GM12878 (cell line): ENCODE measurements around the gene CPS1. TPM values are rescaled to one million over a fixed set of nuclear protein-coding genes. Genes with fewer than 3 reads are reported as not detected.

Experiments used
- ATAC-seq: fragments of 200-7000 bp; cut with Tn5 transposase; 3 replicates; pipeline ENCODE4 v1.9.1; 2020; ENCODE audit warnings: mild to moderate bottlenecking, moderate library complexity
- BruUV-seq: library from RNA; stranded (reverse); fragments of 400-500 nt; replicated peaks from 2 replicates; lab custom pipeline; 2021; lab: Mats Ljungman, UMichigan
- CTCF ChIA-PET: fragments of 300-600 bp; sonication (Branson Sonifier 250); formaldehyde crosslinking; extraction: SDS; loops from one replicate; lab custom pipeline; 2021; ENCODE audit warnings: inconsistent platforms; lab: Yijun Ruan, JAX
- POLR2A ChIA-PET: fragments of 350-600 bp; formaldehyde crosslinking; extraction: SDS; loops from one replicate; lab custom pipeline; 2021; ENCODE audit warnings: inconsistent platforms; lab: Charles Lee
- RAD21 ChIA-PET: fragments of 300-600 bp; sonication (Branson Sonifier 250); formaldehyde crosslinking; loops from one replicate; lab custom pipeline; 2023; ENCODE audit warnings: antibody characterized with exemption; ENCODE audit not compliant: unreplicated experiment; lab: Charles Lee
- SMC1A ChIA-PET: fragments of 300-600 bp; sonication (Branson Sonifier 250); formaldehyde crosslinking; loops from one replicate; lab custom pipeline; 2023; ENCODE audit not compliant: unreplicated experiment, uncharacterized antibody; lab: Charles Lee
- DNase-seq: peaks from one replicate; pipeline ENCODE4 v3.0.0-alpha.2; 2011; ENCODE audit warnings: low read depth, low spot score
- FAIRE-seq: peaks from 3 replicates; lab custom pipeline; 2011; peaks lifted over from hg19 to GRCh38; lab: Jason Lieb, UNC
- H2AFZ ChIP-seq: 2 replicates; pipeline ENCODE4 v1.6.0; 2011; ENCODE audit warnings: low read depth, low read length, control low read depth; ENCODE audit not compliant: control insufficient read depth
- H3K27ac ChIP-seq: 2 replicates; pipeline ENCODE4 v1.5.1; 2011; ENCODE audit warnings: control low read depth; ENCODE audit not compliant: control insufficient read depth, insufficient read depth
- H3K27me3 ChIP-seq, 2 experiments: replicated peaks in 1 of 2; 2 replicates each; pipeline versions ENCODE4 v1.6.0 to v1.6.1; 2011; ENCODE audit warnings: low read length in 1 of 2; ENCODE audit not compliant: control insufficient read depth in 2 of 2, insufficient read depth in 2 of 2
- H3K36me3 ChIP-seq, 2 experiments: 2 replicates each; pipeline ENCODE4 v1.5.1; 2011; ENCODE audit warnings: low read length in 1 of 2; ENCODE audit not compliant: control insufficient read depth in 2 of 2, insufficient read depth in 2 of 2
- H3K4me1 ChIP-seq: 2 replicates; pipeline ENCODE4 v1.6.1; 2011; ENCODE audit warnings: mild to moderate bottlenecking, low read length, moderate library complexity, mixed read lengths; ENCODE audit not compliant: control insufficient read depth, insufficient read depth
- H3K4me2 ChIP-seq: 2 replicates; pipeline ENCODE4 v1.6.0; 2011; ENCODE audit warnings: control low read depth; ENCODE audit not compliant: control insufficient read depth, insufficient read depth
- H3K4me3 ChIP-seq: fragments of 200-600 bp; sonication (generic); 2 replicates; pipeline ENCODE4 v1.5.1; 2016
- H3K79me2 ChIP-seq: 2 replicates; pipeline ENCODE4 v1.6.0; 2011; ENCODE audit warnings: low read length; ENCODE audit not compliant: control insufficient read depth, insufficient read depth
- H3K9ac ChIP-seq: 2 replicates; pipeline ENCODE4 v1.8.0; 2011; ENCODE audit warnings: low read length, control low read depth, mixed read lengths; ENCODE audit not compliant: control insufficient read depth, insufficient read depth
- H3K9me3 ChIP-seq: replicated peaks from 3 replicates; pipeline ENCODE4 v1.5.1; 2011; ENCODE audit warnings: mild to moderate bottlenecking, low read length; ENCODE audit not compliant: control insufficient read depth, insufficient read depth
- H4K20me1 ChIP-seq: 2 replicates; pipeline ENCODE4 v1.6.0; 2011; ENCODE audit not compliant: control insufficient read depth, insufficient read depth
- E2F4 ChIP-seq: IDR thresholded peaks from 2 replicates; pipeline ENCODE4 v1.6.1; 2012; ENCODE audit warnings: low read depth, low read length, improper control_type of control experiment
- NFYA ChIP-seq: IDR thresholded peaks from 2 replicates; pipeline ENCODE4 v1.6.1; 2011; ENCODE audit warnings: low read depth, mild to moderate bottlenecking, low read length, improper control_type of control experiment, borderline replicate concordance
- SMAD5 ChIP-seq: IDR thresholded peaks from 2 replicates; pipeline ENCODE4 v1.6.1; 2016; ENCODE audit warnings: antibody characterized with exemption, low read depth
- SP1 ChIP-seq: IDR thresholded peaks from one replicate; pipeline ENCODE4 v1.6.1; 2011; ENCODE audit warnings: low read depth, low read length
- ZBED1 ChIP-seq: IDR thresholded peaks from 2 replicates; pipeline ENCODE4 v1.6.1; 2016; ENCODE audit warnings: borderline replicate concordance
- ZBTB4 ChIP-seq: fragments of 450-650 bp; formaldehyde crosslinking; IDR thresholded peaks from 2 replicates; pipeline ENCODE4 v1.4.0; 2022; ENCODE audit warnings: mild to moderate bottlenecking, moderate library complexity
- ZNF384 ChIP-seq: IDR thresholded peaks from 2 replicates; pipeline ENCODE4 v1.6.1; 2012; ENCODE audit warnings: low read depth, mild to moderate bottlenecking, low read length, improper control_type of control experiment, borderline replicate concordance
- WGBS: methylation state at CpG from one replicate; pipeline ENCODE4 v1.1.6; 2016; ENCODE audit warnings: low lambda C conversion rate; ENCODE audit not compliant: insufficient replicate concordance, insufficient coverage; ENCODE audit errors: missing lambda C conversion rate; 5-methylcytosine and 5-hydroxymethylcytosine counted together
- in situ Hi-C: fragments of 300-500 bp; cut with MboI; formaldehyde crosslinking; loops from 9 replicates; pipeline ENCODE4 v1.14.3; 2018; ENCODE audit warnings: mixed read lengths
- intact Hi-C: fragments of 100-400 bp; cut with micrococcal nuclease; formaldehyde crosslinking; loops from one replicate; pipeline ENCODE4 v1.14.2; 2022; ENCODE audit not compliant: unreplicated experiment
- polyA plus RNA-seq, 11 experiments: library from polyadenylated mRNA; depleted of rRNA in 4 of 11; unstranded in 6 of 11; stranded (reverse) in 5 of 11; fragments of >200 nt; fragmentation: Nextera tagmentation in 4 of 11; fragmentation: Illumina TruSeq in 1 of 11; extraction: Ambion mirVana in 4 of 11; extraction: Trizol in 1 of 11; gene quantifications; 1 replicate in 1 of 11; 2 replicates in 10 of 11; pipeline versions ENCODE4 v1.2.1 to v1.2.3, GENCODE V29; 2011 to 2016; ENCODE audit warnings: inconsistent platforms in 2 of 11, missing spikeins in 2 of 11, low read depth in 1 of 11
- total RNA-seq, 4 experiments: library from RNA; depleted of rRNA in 3 of 4; stranded (reverse); fragments of >200 nt in 3 of 4; fragmentation: Illumina TruSeq in 1 of 4; extraction: Trizol in 1 of 4; gene quantifications; 2 replicates each; pipeline versions ENCODE4 v1.2.1 to v1.2.3, GENCODE V29; 2013 to 2021
- TF ChIP-seq, protein P1 (sequence below): fragments of 450-650 bp; IDR thresholded peaks from 2 replicates; pipeline ENCODE4 v1.6.1; 2017; ENCODE audit warnings: mild to moderate bottlenecking, moderate library complexity
- TF ChIP-seq, protein P2 (sequence below): fragments of 450-650 bp; conservative IDR thresholded peaks from 2 replicates; pipeline ENCODE4 v1.6.1; 2017; ENCODE audit warnings: mild to moderate bottlenecking, moderate library complexity
- TF ChIP-seq, protein P3 (sequence below), 3 experiments: IDR thresholded peaks in 2 of 3; conservative IDR thresholded peaks in 1 of 3; 2 replicates each; pipeline ENCODE4 v1.5.1; 2011; ENCODE audit warnings: low read depth in 3 of 3, low read length in 3 of 3, mild to moderate bottlenecking in 3 of 3, control low read depth in 2 of 3, moderate library complexity in 2 of 3, inconsistent platforms in 1 of 3, mixed read lengths in 1 of 3; ENCODE audit not compliant: control insufficient read depth in 2 of 3, insufficient read depth in 1 of 3; ENCODE audit errors: extremely low read depth in 1 of 3

The CPS1 gene
- total and polyA plus RNA-seq, 10 of the 15 experiments (the other 5 are each of a cell fraction or from before 2014, with no cell fraction given), result 0.20 to 4.6 (median 0.55) TPM

- intact Hi-C loops (no loop called here), in situ Hi-C loops (no loop called here)
- Histone ChIP-seq H3K4me1 (no peaks in the 10 kb centered on the region), H3K27ac (no peak overlapping the region), H3K79me2 (no peaks in the 10 kb centered on the region), H3K27me3 (no peaks in the 10 kb centered on the region), H2AFZ (no peak overlapping the region), H3K36me3 (no peaks in the 10 kb centered on the region), H3K9me3 (no peaks in the 10 kb centered on the region), H3K9ac (no peak overlapping the region), H3K4me2 (no peak overlapping the region), H4K20me1 (no peaks in the 10 kb centered on the region), H3K4me3 (no peak overlapping the region)
- BruUV-seq, result no TSS peak
- DNase-seq, result no peak
- ATAC-seq, result no peak
- POLR2A ChIA-PET, result no interaction called here
- RAD21 ChIA-PET, result no interaction called here
- SMC1A ChIA-PET, result no interaction called here
- no peak for FAIRE-seq
- WGBS, result 5% methylated on average over 2 of the region's 2 CpGs
- CTCF ChIA-PET, result no interaction called here
- TF ChIP-seq, protein P1, sequence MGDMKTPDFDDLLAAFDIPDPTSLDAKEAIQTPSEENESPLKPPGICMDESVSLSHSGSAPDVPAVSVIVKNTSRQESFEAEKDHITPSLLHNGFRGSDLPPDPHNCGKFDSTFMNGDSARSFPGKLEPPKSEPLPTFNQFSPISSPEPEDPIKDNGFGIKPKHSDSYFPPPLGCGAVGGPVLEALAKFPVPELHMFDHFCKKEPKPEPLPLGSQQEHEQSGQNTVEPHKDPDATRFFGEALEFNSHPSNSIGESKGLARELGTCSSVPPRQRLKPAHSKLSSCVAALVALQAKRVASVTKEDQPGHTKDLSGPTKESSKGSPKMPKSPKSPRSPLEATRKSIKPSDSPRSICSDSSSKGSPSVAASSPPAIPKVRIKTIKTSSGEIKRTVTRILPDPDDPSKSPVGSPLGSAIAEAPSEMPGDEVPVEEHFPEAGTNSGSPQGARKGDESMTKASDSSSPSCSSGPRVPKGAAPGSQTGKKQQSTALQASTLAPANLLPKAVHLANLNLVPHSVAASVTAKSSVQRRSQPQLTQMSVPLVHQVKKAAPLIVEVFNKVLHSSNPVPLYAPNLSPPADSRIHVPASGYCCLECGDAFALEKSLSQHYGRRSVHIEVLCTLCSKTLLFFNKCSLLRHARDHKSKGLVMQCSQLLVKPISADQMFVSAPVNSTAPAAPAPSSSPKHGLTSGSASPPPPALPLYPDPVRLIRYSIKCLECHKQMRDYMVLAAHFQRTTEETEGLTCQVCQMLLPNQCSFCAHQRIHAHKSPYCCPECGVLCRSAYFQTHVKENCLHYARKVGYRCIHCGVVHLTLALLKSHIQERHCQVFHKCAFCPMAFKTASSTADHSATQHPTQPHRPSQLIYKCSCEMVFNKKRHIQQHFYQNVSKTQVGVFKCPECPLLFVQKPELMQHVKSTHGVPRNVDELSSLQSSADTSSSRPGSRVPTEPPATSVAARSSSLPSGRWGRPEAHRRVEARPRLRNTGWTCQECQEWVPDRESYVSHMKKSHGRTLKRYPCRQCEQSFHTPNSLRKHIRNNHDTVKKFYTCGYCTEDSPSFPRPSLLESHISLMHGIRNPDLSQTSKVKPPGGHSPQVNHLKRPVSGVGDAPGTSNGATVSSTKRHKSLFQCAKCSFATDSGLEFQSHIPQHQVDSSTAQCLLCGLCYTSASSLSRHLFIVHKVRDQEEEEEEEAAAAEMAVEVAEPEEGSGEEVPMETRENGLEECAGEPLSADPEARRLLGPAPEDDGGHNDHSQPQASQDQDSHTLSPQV, result no peak
- TF ChIP-seq ZBED1, result no peak
- TF ChIP-seq SP1, result no peak
- no peak for TF ChIP-seq NFYA
- TF ChIP-seq ZNF384, result no peak
- TF ChIP-seq, protein P2, sequence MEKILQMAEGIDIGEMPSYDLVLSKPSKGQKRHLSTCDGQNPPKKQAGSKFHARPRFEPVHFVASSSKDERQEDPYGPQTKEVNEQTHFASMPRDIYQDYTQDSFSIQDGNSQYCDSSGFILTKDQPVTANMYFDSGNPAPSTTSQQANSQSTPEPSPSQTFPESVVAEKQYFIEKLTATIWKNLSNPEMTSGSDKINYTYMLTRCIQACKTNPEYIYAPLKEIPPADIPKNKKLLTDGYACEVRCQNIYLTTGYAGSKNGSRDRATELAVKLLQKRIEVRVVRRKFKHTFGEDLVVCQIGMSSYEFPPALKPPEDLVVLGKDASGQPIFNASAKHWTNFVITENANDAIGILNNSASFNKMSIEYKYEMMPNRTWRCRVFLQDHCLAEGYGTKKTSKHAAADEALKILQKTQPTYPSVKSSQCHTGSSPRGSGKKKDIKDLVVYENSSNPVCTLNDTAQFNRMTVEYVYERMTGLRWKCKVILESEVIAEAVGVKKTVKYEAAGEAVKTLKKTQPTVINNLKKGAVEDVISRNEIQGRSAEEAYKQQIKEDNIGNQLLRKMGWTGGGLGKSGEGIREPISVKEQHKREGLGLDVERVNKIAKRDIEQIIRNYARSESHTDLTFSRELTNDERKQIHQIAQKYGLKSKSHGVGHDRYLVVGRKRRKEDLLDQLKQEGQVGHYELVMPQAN, result no peak
- no peak for TF ChIP-seq E2F4
- no peak for TF ChIP-seq ZBTB4 (CRISPR knock-in tag)
- TF ChIP-seq SMAD5, result no peak
- TF ChIP-seq, protein P3, sequence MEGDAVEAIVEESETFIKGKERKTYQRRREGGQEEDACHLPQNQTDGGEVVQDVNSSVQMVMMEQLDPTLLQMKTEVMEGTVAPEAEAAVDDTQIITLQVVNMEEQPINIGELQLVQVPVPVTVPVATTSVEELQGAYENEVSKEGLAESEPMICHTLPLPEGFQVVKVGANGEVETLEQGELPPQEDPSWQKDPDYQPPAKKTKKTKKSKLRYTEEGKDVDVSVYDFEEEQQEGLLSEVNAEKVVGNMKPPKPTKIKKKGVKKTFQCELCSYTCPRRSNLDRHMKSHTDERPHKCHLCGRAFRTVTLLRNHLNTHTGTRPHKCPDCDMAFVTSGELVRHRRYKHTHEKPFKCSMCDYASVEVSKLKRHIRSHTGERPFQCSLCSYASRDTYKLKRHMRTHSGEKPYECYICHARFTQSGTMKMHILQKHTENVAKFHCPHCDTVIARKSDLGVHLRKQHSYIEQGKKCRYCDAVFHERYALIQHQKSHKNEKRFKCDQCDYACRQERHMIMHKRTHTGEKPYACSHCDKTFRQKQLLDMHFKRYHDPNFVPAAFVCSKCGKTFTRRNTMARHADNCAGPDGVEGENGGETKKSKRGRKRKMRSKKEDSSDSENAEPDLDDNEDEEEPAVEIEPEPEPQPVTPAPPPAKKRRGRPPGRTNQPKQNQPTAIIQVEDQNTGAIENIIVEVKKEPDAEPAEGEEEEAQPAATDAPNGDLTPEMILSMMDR (IDR thresholded peaks at IDR 0.05 in 2 of 3, conservative IDR thresholded peaks at IDR 0.05 in 1 of 3; ENCODE audit: control insufficient read depth in 2 of 3, extremely low read depth in 1 of 3, insufficient read depth in 1 of 3, low read depth in 3 of 3, low read length in 3 of 3), result no peak
These were observed 151.5 kb downstream of the CPS1 start for GRCh38 chr2:210707900-210708299.
